Uterus (tissue), 2 donors: Measurements from ENCODE around the gene MKS1.

Source experiments
- CTCF ChIP-seq, 4 experiments: fragments of 200-600 bp in 2 of 4; fragments of 450-650 bp in 2 of 4; sonication (generic) in 2 of 4; IDR thresholded peaks; one replicate each; pipeline ENCODE4 v1.5.1; 2016 to 2019; ENCODE audit warnings: antibody characterized with exemption in 4 of 4, mild to moderate bottlenecking in 2 of 4, moderate library complexity in 1 of 4
- POLR2A ChIP-seq, 2 donors: fragments of 450-650 bp; IDR thresholded peaks; one replicate each; pipeline ENCODE4 v1.6.1; 2016; ENCODE audit warnings: antibody characterized with exemption in 2 of 2, mild to moderate bottlenecking in 1 of 2, moderate library complexity in 1 of 2

GRCh38 chr17:58195518-58196123 lies 23.4 kb downstream of the MKS1 start:
- TF ChIP-seq POLR2A (IDR thresholded peaks at IDR 0.05) (no peak), CTCF (IDR thresholded peaks at IDR 0.05) (no peak)
